ENCODE measurements around the gene CUL1.
"Not testable (repeated sequence)": the region's sequence is repeated elsewhere in the genome, so short reads cannot be mapped to it uniquely, and the experiment has no call there.

CUL1 gene

DNA sequence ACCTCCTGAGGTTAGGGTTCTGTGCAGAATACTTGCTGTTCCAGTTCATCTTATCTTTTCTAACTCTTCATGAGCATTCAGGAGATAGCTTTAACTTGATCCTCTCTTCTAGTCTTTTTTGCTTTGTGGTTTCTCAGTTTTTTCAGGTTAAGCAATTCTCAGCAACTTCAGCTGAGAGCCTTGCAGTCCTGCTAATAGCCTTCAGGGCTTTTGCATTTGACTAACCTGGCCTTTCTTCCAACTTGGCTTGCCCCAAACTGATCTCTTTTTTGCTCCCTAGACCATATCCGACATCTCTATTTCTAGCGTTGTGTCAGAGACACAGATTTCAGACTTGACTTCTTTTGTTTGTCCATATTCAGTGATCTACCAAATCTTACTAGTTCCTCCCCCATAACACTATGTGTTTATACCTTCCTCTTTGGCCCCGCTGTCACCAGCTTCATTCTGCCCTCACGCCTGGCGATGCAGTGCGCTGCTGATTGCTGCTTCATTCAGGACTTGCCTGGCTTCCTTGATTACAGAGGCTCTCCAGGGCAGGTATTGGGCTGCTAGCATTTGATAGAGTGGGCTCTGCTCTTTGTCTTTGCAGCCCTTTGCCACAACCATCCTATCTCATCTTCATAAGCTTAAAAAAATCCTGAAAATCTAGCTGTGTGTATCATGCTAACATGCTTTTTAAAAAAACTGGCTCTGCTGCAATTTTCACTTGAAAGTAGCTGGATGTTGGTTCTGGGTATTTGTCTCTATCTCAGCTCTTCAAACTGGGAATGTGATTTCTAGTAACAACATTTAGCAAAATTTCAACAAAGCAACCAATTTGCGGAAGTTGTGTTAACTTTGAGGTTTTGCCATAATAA lies 9.6 kb downstream of the CUL1 start:
- H3K4me3 ChIP-seq (ENCODE audit: low read depth, low read length) = no peak overlapping the region
- TF ChIP-seq, protein P1, sequence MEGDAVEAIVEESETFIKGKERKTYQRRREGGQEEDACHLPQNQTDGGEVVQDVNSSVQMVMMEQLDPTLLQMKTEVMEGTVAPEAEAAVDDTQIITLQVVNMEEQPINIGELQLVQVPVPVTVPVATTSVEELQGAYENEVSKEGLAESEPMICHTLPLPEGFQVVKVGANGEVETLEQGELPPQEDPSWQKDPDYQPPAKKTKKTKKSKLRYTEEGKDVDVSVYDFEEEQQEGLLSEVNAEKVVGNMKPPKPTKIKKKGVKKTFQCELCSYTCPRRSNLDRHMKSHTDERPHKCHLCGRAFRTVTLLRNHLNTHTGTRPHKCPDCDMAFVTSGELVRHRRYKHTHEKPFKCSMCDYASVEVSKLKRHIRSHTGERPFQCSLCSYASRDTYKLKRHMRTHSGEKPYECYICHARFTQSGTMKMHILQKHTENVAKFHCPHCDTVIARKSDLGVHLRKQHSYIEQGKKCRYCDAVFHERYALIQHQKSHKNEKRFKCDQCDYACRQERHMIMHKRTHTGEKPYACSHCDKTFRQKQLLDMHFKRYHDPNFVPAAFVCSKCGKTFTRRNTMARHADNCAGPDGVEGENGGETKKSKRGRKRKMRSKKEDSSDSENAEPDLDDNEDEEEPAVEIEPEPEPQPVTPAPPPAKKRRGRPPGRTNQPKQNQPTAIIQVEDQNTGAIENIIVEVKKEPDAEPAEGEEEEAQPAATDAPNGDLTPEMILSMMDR (IDR thresholded peaks at IDR 0.05; ENCODE audit: insufficient read depth, low read depth, low read length, missing control alignments) = no peak
- DNase-seq (ENCODE audit: low read depth) = no peak

DNA sequence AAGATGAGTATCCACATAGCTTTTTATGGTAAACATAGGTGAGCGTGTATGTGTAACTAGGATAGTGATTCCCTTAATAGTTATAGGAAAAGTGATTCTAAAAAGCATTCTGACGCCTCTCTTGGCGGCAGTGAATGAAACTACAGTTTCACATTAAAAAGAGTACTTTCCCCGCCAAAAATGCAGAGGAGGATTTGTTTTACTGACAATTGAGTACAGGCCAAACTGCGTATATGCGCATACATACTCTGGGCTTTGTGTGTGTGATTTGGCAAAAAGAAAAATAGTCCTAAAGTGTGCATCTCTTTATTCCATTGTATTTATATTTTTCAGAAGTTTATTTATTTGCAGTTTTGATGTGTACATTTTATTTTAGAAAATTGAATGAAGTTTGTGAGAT lies 10.3 kb downstream of the CUL1 start:
- no peak overlapping the region for H3K4me3 ChIP-seq (ENCODE audit: low read depth, low read length)
- DNase-seq (ENCODE audit: low read depth) = no peak
- TF ChIP-seq, protein P1 (IDR thresholded peaks at IDR 0.05; ENCODE audit: insufficient read depth, low read depth, low read length, missing control alignments) = no peak

DNA sequence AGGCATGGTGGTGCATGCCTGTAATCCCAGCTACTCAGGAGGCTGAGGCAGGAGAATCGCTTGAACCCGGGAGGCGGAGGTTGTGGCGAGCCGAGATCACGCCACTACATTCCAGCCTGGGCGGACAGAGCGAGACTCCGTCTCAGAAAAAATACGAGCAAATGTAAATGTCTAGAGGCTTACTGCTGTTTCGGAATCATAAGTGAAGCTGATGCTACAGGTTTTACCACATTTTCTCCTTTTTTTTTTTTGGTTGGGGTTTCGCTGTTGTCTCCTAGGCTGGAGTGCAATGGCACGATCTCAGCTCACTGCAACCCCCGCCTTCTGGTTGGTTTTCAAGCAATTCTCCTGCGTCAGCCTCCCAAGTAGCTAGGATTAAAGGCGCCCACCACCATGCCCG lies 11.7 kb downstream of the CUL1 start:
- not testable (repeated sequence) for H3K4me3 ChIP-seq (ENCODE audit: low read depth, low read length); DNase-seq (ENCODE audit: low read depth)

DNA sequence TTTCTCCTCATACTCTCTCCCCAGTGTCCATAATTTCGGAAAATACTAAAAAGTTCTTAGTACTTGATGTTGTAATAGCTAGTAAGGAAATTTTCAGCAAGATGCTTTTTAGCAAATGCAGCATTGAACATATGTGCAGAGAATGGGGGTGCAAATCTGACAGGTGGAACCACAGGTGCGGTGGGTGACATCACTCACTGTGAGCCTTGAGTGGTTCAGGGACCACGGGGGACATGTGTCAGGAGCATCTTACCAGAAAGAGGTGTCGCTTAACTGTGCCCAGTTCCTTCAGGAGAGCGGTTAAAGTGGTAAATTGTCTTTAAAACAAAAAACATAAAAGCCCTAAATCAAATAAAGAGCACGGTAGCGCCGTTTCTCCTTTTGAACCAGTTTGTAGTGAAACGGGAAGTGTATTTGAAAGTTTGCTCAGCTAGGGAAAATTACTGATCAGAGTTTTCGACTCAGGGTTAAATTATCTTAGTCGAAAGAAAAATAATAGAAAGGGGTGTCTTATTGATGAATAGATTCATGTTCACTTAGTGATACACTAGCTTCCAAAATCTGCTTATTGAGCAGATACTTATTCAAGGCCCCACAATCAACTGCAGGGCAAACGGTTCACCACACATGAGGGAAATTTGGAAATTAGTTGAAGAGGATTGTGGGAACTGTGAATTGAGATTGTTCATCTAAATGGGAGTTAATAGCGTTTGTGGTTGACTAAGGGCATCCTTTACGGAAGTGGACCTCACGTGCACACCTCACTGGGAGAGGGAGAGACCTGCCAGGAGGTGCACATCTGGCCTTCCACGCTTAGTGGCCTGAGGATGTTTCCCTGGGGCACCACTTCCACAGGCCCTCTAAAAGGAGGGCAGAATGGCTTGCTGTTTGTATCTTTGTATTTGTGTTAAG lies 12.7 kb downstream of the CUL1 start:
- H3K4me3 ChIP-seq (ENCODE audit: low read depth, low read length) = no peak overlapping the region
- TF ChIP-seq, protein P1 (IDR thresholded peaks at IDR 0.05; ENCODE audit: insufficient read depth, low read depth, low read length, missing control alignments) = no peak
- DNase-seq (ENCODE audit: low read depth) = peak; percentile 43

DNA sequence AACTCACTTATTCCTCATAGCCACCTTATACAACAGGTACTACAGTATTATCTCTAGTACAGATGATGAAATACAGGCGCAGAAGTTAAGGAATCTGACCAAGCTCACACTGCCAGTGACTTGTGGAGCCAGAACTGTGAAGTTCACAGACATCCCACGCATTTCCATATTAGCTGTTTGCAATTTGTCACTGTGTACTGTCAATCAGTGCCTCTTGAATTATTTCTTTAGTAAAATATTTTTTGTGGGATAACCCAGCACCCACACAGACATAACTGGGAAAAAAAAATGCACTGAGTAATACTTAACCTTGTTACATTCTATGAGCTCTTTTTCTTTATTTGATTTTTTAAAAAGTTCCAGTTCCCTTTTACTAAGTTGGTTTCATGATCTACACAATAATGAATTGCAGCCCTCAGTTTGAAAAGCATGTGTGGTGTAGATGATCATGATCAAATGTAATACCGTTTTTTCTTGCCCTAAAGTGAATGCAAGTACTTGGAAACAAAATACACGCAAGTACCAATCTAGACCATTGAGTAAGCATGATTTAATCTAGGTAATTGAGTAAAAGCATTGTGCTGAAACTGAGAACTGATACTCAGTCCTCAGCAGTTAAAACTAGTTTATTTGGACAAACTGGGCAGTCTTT lies 14.1 kb downstream of the CUL1 start:
- no peak overlapping the region for H3K4me3 ChIP-seq (ENCODE audit: low read depth, low read length)
- TF ChIP-seq, protein P1 (IDR thresholded peaks at IDR 0.05; ENCODE audit: insufficient read depth, low read depth, low read length, missing control alignments) = no peak
- DNase-seq (ENCODE audit: low read depth) = peak; percentile 31

DNA sequence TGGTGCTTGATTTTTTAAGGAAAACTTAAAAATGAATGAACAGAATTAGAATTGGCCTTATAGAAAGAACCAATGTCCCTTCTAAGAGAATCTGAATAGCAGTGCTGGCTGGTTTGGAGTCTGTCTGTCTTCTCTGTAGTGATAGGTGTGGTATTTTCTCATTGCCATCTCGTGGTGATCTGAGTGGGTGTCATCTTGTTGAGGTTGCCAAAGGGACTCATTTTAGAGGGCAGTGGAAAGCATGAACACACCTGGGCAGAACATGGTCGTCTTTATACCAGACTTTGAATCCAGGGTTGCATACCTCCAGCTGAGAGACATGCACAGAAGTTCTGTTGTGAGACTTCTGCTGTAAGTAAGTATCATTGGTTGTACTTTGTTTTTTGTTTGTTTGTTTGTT lies 15.8 kb downstream of the CUL1 start:
- no peak for DNase-seq (ENCODE audit: low read depth)
- H3K4me3 ChIP-seq (ENCODE audit: low read depth, low read length) = no peak overlapping the region
- TF ChIP-seq, protein P1 (IDR thresholded peaks at IDR 0.05; ENCODE audit: insufficient read depth, low read depth, low read length, missing control alignments) = no peak

DNA sequence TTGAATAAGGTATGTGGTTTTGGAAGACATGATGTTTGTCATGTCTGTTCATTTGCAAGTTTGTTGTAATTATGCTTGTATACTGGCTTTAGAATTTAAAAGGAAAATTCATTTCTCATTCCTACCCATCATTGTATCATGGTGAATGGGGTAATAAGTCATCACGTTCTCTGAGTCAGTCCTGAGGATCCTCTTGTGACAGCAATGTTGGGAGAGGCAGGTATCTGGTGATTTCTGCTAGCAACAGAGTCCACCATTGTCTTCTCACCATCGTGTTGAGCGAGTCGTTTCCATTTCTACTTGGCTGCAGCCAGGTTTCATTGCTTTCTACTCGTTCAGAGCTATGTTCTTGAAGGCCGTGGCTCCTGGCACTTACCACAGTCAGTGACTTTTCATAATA lies 16.3 kb downstream of the CUL1 start:
- TF ChIP-seq, protein P1 (IDR thresholded peaks at IDR 0.05; ENCODE audit: insufficient read depth, low read depth, low read length, missing control alignments) = no peak
- no peak overlapping the region for H3K4me3 ChIP-seq (ENCODE audit: low read depth, low read length)
- DNase-seq (ENCODE audit: low read depth) = no peak

Measured in GM12865 (cell line).